Esophagus squamous epithelium (tissue), 5 donors: ENCODE measurements around the gene NRG3. TPM values are rescaled to one million over a fixed set of nuclear protein-coding genes. Genes with fewer than 3 reads are reported as not detected.

Experiments used
- DNase-seq: peaks from one replicate; lab custom pipeline; 2025; lab: John Stamatoyannopoulos, UW
- H3K27ac ChIP-seq, 4 donors: fragments of 200-600 bp; sonication (generic); one replicate each; pipeline ENCODE4 v1.5.1; 2016 to 2019; ENCODE audit warnings: mild to moderate bottlenecking in 1 of 4
- H3K27me3 ChIP-seq, 4 donors: fragments of 200-600 bp; sonication (generic); 1 replicate in 3 of 4; 2 replicates in 1 of 4; pipeline versions ENCODE4 v1.5.1 to v1.6.0; 2017 to 2021; ENCODE audit warnings: antibody characterized with exemption in 1 of 4
- H3K36me3 ChIP-seq, 3 donors: fragments of 200-600 bp; sonication (generic); one replicate each; pipeline ENCODE4 v1.5.1; 2016 to 2019
- H3K4me1 ChIP-seq, 3 donors: fragments of 200-600 bp; sonication (generic); one replicate each; pipeline ENCODE4 v1.5.1; 2017 to 2019
- H3K4me3 ChIP-seq, 4 donors: fragments of 200-600 bp; sonication (generic); 1 replicate in 3 of 4; 2 replicates in 1 of 4; pipeline ENCODE4 v1.5.1; 2016 to 2019; ENCODE audit warnings: mild to moderate bottlenecking in 2 of 4, moderate library complexity in 1 of 4
- H3K9me3 ChIP-seq, 3 donors: fragments of 200-600 bp; sonication (generic); one replicate each; pipeline ENCODE4 v1.5.1; 2016 to 2019
- CTCF ChIP-seq, 6 experiments: fragments of 450-650 bp in 4 of 6; fragments of 200-600 bp in 2 of 6; sonication (generic) in 2 of 6; IDR thresholded peaks; one replicate each; pipeline ENCODE4 v1.5.1; 2016 to 2019; ENCODE audit warnings: antibody characterized with exemption in 6 of 6, mild to moderate bottlenecking in 4 of 6, moderate library complexity in 4 of 6
- POLR2A ChIP-seq, 4 donors: fragments of 450-650 bp; IDR thresholded peaks; one replicate each; pipeline ENCODE4 v1.6.1; 2017; ENCODE audit warnings: antibody characterized with exemption in 4 of 4, mild to moderate bottlenecking in 4 of 4, moderate library complexity in 3 of 4
- WGBS, 2 donors: methylation state at CpG; one replicate each; pipeline ENCODE4 v1.1.5; 2018; 5-methylcytosine and 5-hydroxymethylcytosine counted together
- intact Hi-C: fragments of 100-400 bp; cut with DNase I; formaldehyde crosslinking; loops from one replicate; pipeline ENCODE4 v1.15.0; 2022
- total RNA-seq, 4 donors: library from RNA; depleted of rRNA; stranded (reverse); fragments of >200 nt; gene quantifications; one replicate each; pipeline ENCODE4 v1.1.0, GENCODE V29; 2016
- donor health status: DM: yes; HTN: yes; CAD: no.

Gene NRG3
- total RNA-seq, 4 donors from 2014 or later: 0.19 TPM; not detected in 3

- 38 to 45% methylated on average over 2 of the region's 2 CpGs for WGBS, 2 donors
- H3K4me1 ChIP-seq: no peaks in the 10 kb centered on the region
- H3K9me3 ChIP-seq: no peaks in the 10 kb centered on the region
- DNase-seq: no peak
- no peak overlapping the region for H3K4me3 ChIP-seq
- no peaks in the 10 kb centered on the region for H3K27me3 ChIP-seq
- H3K27ac ChIP-seq: no peak overlapping the region
- H3K36me3 ChIP-seq: no peaks in the 10 kb centered on the region
- TF ChIP-seq CTCF (IDR thresholded peaks at IDR 0.05) (no peak), POLR2A (IDR thresholded peaks at IDR 0.05) (no peak)
- intact Hi-C loops: no loop called here
Measured at GRCh38 chr10:82591421-82591820, 716.4 kb downstream of the NRG3 start.

- Histone ChIP-seq H3K4me1 (no peaks in the 10 kb centered on the region), H3K27ac (no peak overlapping the region), H3K36me3 (no peaks in the 10 kb centered on the region), H3K9me3 (no peaks in the 10 kb centered on the region), H3K27me3 (no peaks in the 10 kb centered on the region), H3K4me3 (no peak overlapping the region)
- no peak for DNase-seq
- no peak for TF ChIP-seq POLR2A (IDR thresholded peaks at IDR 0.05)
- 81 to 86% methylated on average over 3 to 7 of the region's 7 CpGs for WGBS, 2 donors
- intact Hi-C loops: no loop called here
Measured at GRCh38 chr10:82597840-82598239, 722.8 kb downstream of the NRG3 start.

GRCh38 chr10:82609845-82610244 lies 734.9 kb downstream of the NRG3 start:
- WGBS, 2 donors: 59 to 63% methylated on average over 3 of the region's 3 CpGs
- no peak for DNase-seq
- Histone ChIP-seq H3K36me3 (no peaks in the 10 kb centered on the region), H3K9me3 (no peaks in the 10 kb centered on the region), H3K27ac (no peak overlapping the region), H3K4me3 (no peak overlapping the region), H3K4me1 (no peaks in the 10 kb centered on the region), H3K27me3 (no peaks in the 10 kb centered on the region)
- no peak for TF ChIP-seq POLR2A (IDR thresholded peaks at IDR 0.05)
- no peak for TF ChIP-seq CTCF (IDR thresholded peaks at IDR 0.05)
- intact Hi-C loops: no loop called here

GRCh38 chr10:82618007-82618406 lies 743.0 kb downstream of the NRG3 start:
- intact Hi-C loops: no loop called here
- Histone ChIP-seq H3K9me3 (no peaks in the 10 kb centered on the region), H3K36me3 (no peaks in the 10 kb centered on the region), H3K27ac (no peak overlapping the region), H3K27me3 (no peaks in the 10 kb centered on the region), H3K4me1 (no peaks in the 10 kb centered on the region), H3K4me3 (no peak overlapping the region)
- no peak for DNase-seq
- 60 to 61% methylated on average over 3 to 5 of the region's 5 CpGs for WGBS, 2 donors
- TF ChIP-seq POLR2A (IDR thresholded peaks at IDR 0.05) (no peak), CTCF (IDR thresholded peaks at IDR 0.05) (no peak)

GRCh38 chr10:82621680-82622079 lies 746.7 kb downstream of the NRG3 start:
- H3K4me3 ChIP-seq: no peak overlapping the region
- no peak for TF ChIP-seq CTCF (IDR thresholded peaks at IDR 0.05)
- H3K27ac ChIP-seq: no peak overlapping the region
- no peaks in the 10 kb centered on the region for H3K4me1 ChIP-seq
- WGBS, 2 donors: 75 to 90% methylated on average over 4 of the region's 4 CpGs
- H3K36me3 ChIP-seq: no peaks in the 10 kb centered on the region
- intact Hi-C loops: no loop called here
- DNase-seq: no peak
- no peaks in the 10 kb centered on the region for H3K27me3 ChIP-seq
- no peaks in the 10 kb centered on the region for H3K9me3 ChIP-seq

GRCh38 chr10:82622479-82622878 lies 747.5 kb downstream of the NRG3 start:
- H3K27me3 ChIP-seq: no peaks in the 10 kb centered on the region
- H3K4me1 ChIP-seq: no peaks in the 10 kb centered on the region
- no peaks in the 10 kb centered on the region for H3K9me3 ChIP-seq
- H3K36me3 ChIP-seq: no peaks in the 10 kb centered on the region
- H3K27ac ChIP-seq: no peak overlapping the region
- intact Hi-C loops: no loop called here
- WGBS, 2 donors: 70 to 83% methylated on average over 5 of the region's 5 CpGs
- TF ChIP-seq POLR2A (IDR thresholded peaks at IDR 0.05): no peak
- TF ChIP-seq CTCF (IDR thresholded peaks at IDR 0.05): no peak
- no peak overlapping the region for H3K4me3 ChIP-seq
- no peak for DNase-seq
